T-helper 2 cell treated with Interferon-gamma antibody and Interleukin-4, amounts not matched to agents 100 ng/mL and 5 ng/mL, for 36 hours (primary cell): ENCODE data around the gene CHAMP1. TPM values are rescaled to one million over a fixed set of nuclear protein-coding genes. Genes with fewer than 3 reads are reported as not detected.
"Not testable (repeated sequence)": the region's sequence is repeated elsewhere in the genome, so short reads cannot be mapped to it uniquely, and the experiment has no call there.

ENCODE experiments used
- intact Hi-C: fragments of 100-400 bp; cut with micrococcal nuclease; formaldehyde crosslinking; loops from one replicate; pipeline ENCODE4 v1.15.1; 2023
- total RNA-seq: library from RNA; stranded (reverse); gene quantifications from 2 replicates; pipeline ENCODE4 v1.2.3, GENCODE V29; 2022

The CHAMP1 gene
- total RNA-seq, 1 donor from 2014 or later = 38.8 TPM

GRCh38 chr13:114330086-114330485 lies 15.8 kb downstream of the CHAMP1 start:
- intact Hi-C loops = no loop called here

- intact Hi-C loops = not testable (repeated sequence)
Measured at GRCh38 chr13:114333881-114334280, 19.6 kb downstream of the CHAMP1 start.

- intact Hi-C loops = no loop called here
Measured at GRCh38 chr13:114334305-114335053, 20.2 kb downstream of the CHAMP1 start.

- intact Hi-C loops = not testable (repeated sequence)
Measured at GRCh38 chr13:114336457-114336856, 22.2 kb downstream of the CHAMP1 start.

GRCh38 chr13:114338959-114339358 lies 24.7 kb downstream of the CHAMP1 start:
- intact Hi-C loops = no loop called here

- intact Hi-C loops = no loop called here
Measured at GRCh38 chr13:114339857-114340534, 25.7 kb downstream of the CHAMP1 start.

- intact Hi-C loops = no loop called here
Measured at GRCh38 chr13:114341003-114341777, 26.9 kb downstream of the CHAMP1 start.

- intact Hi-C loops = not testable (repeated sequence)
Measured at GRCh38 chr13:114347256-114347655, 33.0 kb downstream of the CHAMP1 start.

- intact Hi-C loops = not testable (repeated sequence)
Measured at GRCh38 chr13:114352763-114353162, 38.5 kb downstream of the CHAMP1 start.

GRCh38 chr13:114353382-114353781 lies 39.1 kb downstream of the CHAMP1 start:
- intact Hi-C loops = not testable (repeated sequence)

Other genes with a start within 250 kb of the CHAMP1 start
- gene RASA3, start 181.9 kb upstream of the CHAMP1 start, total RNA-seq = 83.6 and 84.2 TPM in 2 replicates
- gene CFAP97D2, start 135.2 kb upstream of the CHAMP1 start, total RNA-seq = 0.18 TPM in 1 of 2 replicates, not detected in the other
- gene CDC16, start 79.6 kb upstream of the CHAMP1 start, total RNA-seq = 70.6 and 73.8 TPM in 2 replicates
- gene UPF3A, start 32.9 kb upstream of the CHAMP1 start, total RNA-seq = 58.8 and 62.4 TPM in 2 replicates